HG03280 (cell line): ENCODE results near the gene VWA3B.
"Not testable (repeated sequence)": the region's sequence is repeated elsewhere in the genome, so short reads cannot be mapped to it uniquely, and the experiment has no call there.

Source experiments
- ATAC-seq: cut with Tn5 transposase; IDR thresholded peaks from one replicate; pipeline ENCODE4 v1.9.1; 2021; ENCODE audit warnings: mild to moderate bottlenecking, moderate library complexity; ENCODE audit not compliant: unreplicated experiment

The VWA3B gene

GRCh38 chr2:98087447-98088020 is 567 bp downstream of the VWA3B start:
- no peak for ATAC-seq

GRCh38 chr2:98088261-98088660 is 1.3 kb downstream of the VWA3B start:
- no peak for ATAC-seq

GRCh38 chr2:98089941-98090340 is 3.0 kb downstream of the VWA3B start:
- no peak for ATAC-seq

- ATAC-seq: no peak
These were observed 4.0 kb downstream of the VWA3B start for GRCh38 chr2:98090951-98091350.

- no peak for ATAC-seq
These were observed 4.8 kb downstream of the VWA3B start for GRCh38 chr2:98091738-98092137.

GRCh38 chr2:98093146-98093545 is 6.2 kb downstream of the VWA3B start:
- ATAC-seq: no peak

GRCh38 chr2:98093611-98094010 is 6.6 kb downstream of the VWA3B start:
- ATAC-seq: no peak

- no peak for ATAC-seq
These were observed 13.2 kb downstream of the VWA3B start for GRCh38 chr2:98099939-98100743.

- not testable (repeated sequence) for ATAC-seq
These were observed 15.3 kb downstream of the VWA3B start for GRCh38 chr2:98102315-98102714.

- ATAC-seq: no peak
These were observed 15.9 kb downstream of the VWA3B start for GRCh38 chr2:98102878-98103277.

- ATAC-seq: no peak
These were observed 21.1 kb downstream of the VWA3B start for GRCh38 chr2:98108110-98108509.

GRCh38 chr2:98110741-98111140 is 23.8 kb downstream of the VWA3B start:
- no peak for ATAC-seq

GRCh38 chr2:98114643-98115330 is 27.8 kb downstream of the VWA3B start:
- ATAC-seq: no peak

GRCh38 chr2:98118161-98118560 is 31.2 kb downstream of the VWA3B start:
- no peak for ATAC-seq

- no peak for ATAC-seq
These were observed 31.9 kb downstream of the VWA3B start for GRCh38 chr2:98118852-98119251.

GRCh38 chr2:98121149-98121548 is 34.2 kb downstream of the VWA3B start:
- ATAC-seq: no peak

- no peak for ATAC-seq
These were observed 35.6 kb downstream of the VWA3B start for GRCh38 chr2:98122524-98122923.

GRCh38 chr2:98123286-98123685 is 36.3 kb downstream of the VWA3B start:
- no peak for ATAC-seq

- no peak for ATAC-seq
These were observed 39.1 kb downstream of the VWA3B start for GRCh38 chr2:98126061-98126460.

GRCh38 chr2:98127229-98127989 is 40.4 kb downstream of the VWA3B start:
- no peak for ATAC-seq

GRCh38 chr2:98128556-98129109 is 41.7 kb downstream of the VWA3B start:
- ATAC-seq: no peak
